Mesothelial cell of epicardium (in vitro differentiated cells): Measurements from ENCODE around the gene EFCAB5. TPM values are rescaled to one million over a fixed set of nuclear protein-coding genes. Genes with fewer than 3 reads are reported as not detected.
"Not testable (repeated sequence)": the region's sequence is repeated elsewhere in the genome, so short reads cannot be mapped to it uniquely, and the experiment has no call there.

Experiments
- DNase-seq, 2 experiments: peaks; one replicate each; pipeline ENCODE4 v3.0.0; 2021; ENCODE audit warnings: low spot score in 2 of 2; ENCODE audit not compliant: unreplicated experiment in 2 of 2
- H3K27ac Mint-ChIP-seq: 2 replicates; pipeline ENCODE4 v1.8.0; 2021; ENCODE audit warnings: mixed read lengths
- H3K27me3 Mint-ChIP-seq: 2 replicates; pipeline ENCODE4 v1.8.0; 2021; ENCODE audit warnings: low read depth, mixed read lengths
- H3K36me3 Mint-ChIP-seq: 2 replicates; pipeline ENCODE4 v1.8.0; 2021; ENCODE audit warnings: mixed read lengths
- H3K4me1 Mint-ChIP-seq: 2 replicates; pipeline ENCODE4 v1.8.0; 2021; ENCODE audit warnings: mixed read lengths
- H3K4me3 Mint-ChIP-seq: 2 replicates; pipeline ENCODE4 v1.8.0; 2021; ENCODE audit warnings: mild to moderate bottlenecking, moderate library complexity, mixed read lengths
- H3K9me3 Mint-ChIP-seq: 2 replicates; pipeline ENCODE4 v1.8.0; 2021; ENCODE audit warnings: mixed read lengths
- total RNA-seq: library from RNA; stranded (reverse); gene quantifications from 3 replicates; pipeline ENCODE4 v1.2.1, GENCODE V29; 2021
- TF ChIP-seq, protein P1 (sequence below): fragments of 200-600 bp; sonication (generic); IDR thresholded peaks from one replicate; pipeline ENCODE4 v1.5.0; 2021; ENCODE audit warnings: antibody characterized with exemption; ENCODE audit not compliant: unreplicated experiment

EFCAB5 gene
- total RNA-seq, 1 donor from 2014 or later, result 0.58 TPM

GRCh38 chr17:30000755-30001257 lies 59.4 kb downstream of the EFCAB5 start:
- H3K9me3 Mint-ChIP-seq, result peaks cover 14% of the 10 kb centered on the region
- H3K27ac Mint-ChIP-seq, result peak overlapping the region; percentile 2
- H3K27me3 Mint-ChIP-seq, result no peaks in the 10 kb centered on the region
- peaks cover 4% of the 10 kb centered on the region for H3K36me3 Mint-ChIP-seq
- TF ChIP-seq, protein P1, sequence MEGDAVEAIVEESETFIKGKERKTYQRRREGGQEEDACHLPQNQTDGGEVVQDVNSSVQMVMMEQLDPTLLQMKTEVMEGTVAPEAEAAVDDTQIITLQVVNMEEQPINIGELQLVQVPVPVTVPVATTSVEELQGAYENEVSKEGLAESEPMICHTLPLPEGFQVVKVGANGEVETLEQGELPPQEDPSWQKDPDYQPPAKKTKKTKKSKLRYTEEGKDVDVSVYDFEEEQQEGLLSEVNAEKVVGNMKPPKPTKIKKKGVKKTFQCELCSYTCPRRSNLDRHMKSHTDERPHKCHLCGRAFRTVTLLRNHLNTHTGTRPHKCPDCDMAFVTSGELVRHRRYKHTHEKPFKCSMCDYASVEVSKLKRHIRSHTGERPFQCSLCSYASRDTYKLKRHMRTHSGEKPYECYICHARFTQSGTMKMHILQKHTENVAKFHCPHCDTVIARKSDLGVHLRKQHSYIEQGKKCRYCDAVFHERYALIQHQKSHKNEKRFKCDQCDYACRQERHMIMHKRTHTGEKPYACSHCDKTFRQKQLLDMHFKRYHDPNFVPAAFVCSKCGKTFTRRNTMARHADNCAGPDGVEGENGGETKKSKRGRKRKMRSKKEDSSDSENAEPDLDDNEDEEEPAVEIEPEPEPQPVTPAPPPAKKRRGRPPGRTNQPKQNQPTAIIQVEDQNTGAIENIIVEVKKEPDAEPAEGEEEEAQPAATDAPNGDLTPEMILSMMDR, result no peak
- H3K4me3 Mint-ChIP-seq, result no peak overlapping the region
- DNase-seq, result no peak
- H3K4me1 Mint-ChIP-seq, result peaks cover 14% of the 10 kb centered on the region

DNA sequence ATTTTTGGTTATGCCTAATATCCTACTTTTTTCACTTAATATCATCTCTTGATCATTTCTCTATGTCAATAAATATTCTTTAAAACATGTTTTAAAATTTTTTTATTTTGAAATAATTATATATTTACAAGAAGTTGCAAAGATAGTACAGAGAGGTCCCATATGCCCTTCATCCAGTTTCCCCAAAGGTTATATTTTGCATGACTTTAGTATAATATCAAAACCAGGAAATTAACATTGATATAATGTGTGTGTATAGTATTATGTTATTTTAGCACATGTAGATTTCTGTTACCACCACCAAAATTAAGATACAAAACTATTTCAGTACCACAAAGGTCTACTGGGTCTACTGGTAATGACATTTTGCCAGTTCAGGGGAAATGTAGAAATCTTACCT lies 60.7 kb downstream of the EFCAB5 start:
- H3K9me3 Mint-ChIP-seq, result peaks cover 14% of the 10 kb centered on the region
- H3K4me3 Mint-ChIP-seq, result no peak overlapping the region
- no peak for DNase-seq
- H3K27ac Mint-ChIP-seq, result no peak overlapping the region
- no peaks in the 10 kb centered on the region for H3K27me3 Mint-ChIP-seq
- peaks cover 21% of the 10 kb centered on the region for H3K4me1 Mint-ChIP-seq
- TF ChIP-seq, protein P1, result no peak
- peaks cover 4% of the 10 kb centered on the region for H3K36me3 Mint-ChIP-seq

GRCh38 chr17:30005709-30006320 lies 64.4 kb downstream of the EFCAB5 start:
- Mint-ChIP-seq H3K9me3 (peaks cover 21% of the 10 kb centered on the region), H3K27ac (peak overlapping the region; percentile 81), H3K4me1 (peaks cover 23% of the 10 kb centered on the region), H3K4me3 (no peak overlapping the region), H3K27me3 (no peaks in the 10 kb centered on the region), H3K36me3 (peaks cover 4% of the 10 kb centered on the region)
- no peak for DNase-seq
- TF ChIP-seq, protein P1, result no peak

DNA sequence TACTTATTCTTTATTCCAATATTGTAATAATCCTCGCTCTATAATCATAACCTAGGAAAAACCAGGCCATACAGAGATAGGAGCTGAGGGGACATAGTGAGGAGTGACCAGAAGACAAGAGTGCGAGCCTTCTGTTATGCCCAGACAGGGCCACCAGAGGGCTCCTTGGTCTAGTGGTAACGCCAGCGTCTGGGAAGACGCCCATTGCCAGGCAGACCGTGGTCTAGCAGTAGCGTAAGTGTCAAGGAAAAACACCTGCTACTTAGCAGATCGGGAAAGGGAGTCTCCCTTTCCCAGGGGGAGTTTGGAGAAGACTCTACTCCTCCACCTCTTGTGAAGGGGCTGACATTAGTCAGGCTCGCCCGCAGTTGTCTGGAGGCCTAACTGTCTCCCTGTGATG lies 70.5 kb downstream of the EFCAB5 start:
- peaks cover 36% of the 10 kb centered on the region for H3K9me3 Mint-ChIP-seq
- not testable (repeated sequence) for DNase-seq

DNA sequence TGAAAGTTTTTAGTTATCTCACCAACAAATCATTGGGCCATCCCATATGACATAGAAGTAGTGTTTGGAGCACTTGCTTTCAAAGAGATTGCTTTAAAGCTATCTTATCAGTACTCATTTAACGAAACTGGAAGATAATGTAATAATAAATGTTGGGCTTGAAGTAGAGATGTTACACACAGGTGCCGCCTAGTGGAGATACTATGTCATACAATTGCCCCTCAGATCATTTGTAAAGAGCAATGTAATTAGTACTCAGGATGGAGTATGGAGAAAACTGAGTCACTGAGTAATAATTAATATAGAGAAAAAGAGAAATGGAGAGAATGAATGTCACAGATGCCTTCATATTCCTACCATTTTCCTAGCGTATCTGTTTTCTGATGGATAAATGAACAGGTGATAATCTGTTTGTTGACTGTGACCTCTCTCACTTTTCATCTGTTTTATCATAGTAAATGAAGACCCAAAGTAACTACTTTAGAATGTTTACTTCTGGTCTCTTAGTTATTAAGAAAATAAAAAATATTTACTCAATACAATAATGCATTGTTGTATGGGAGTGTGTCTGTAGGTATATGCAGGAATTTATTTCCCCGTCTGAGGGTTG lies 80.4 kb downstream of the EFCAB5 start:
- H3K4me1 Mint-ChIP-seq, result no peaks in the 10 kb centered on the region
- H3K27me3 Mint-ChIP-seq, result peaks cover 7% of the 10 kb centered on the region
- no peaks in the 10 kb centered on the region for H3K9me3 Mint-ChIP-seq
- no peaks in the 10 kb centered on the region for H3K36me3 Mint-ChIP-seq
- no peak for DNase-seq
- no peak overlapping the region for H3K4me3 Mint-ChIP-seq
- no peak overlapping the region for H3K27ac Mint-ChIP-seq
- TF ChIP-seq, protein P1, result peak; percentile 86

More for the DNA sequence above, 70.5 kb downstream of the EFCAB5 start:
- H3K27me3 Mint-ChIP-seq, H3K4me3 Mint-ChIP-seq, H3K4me1 Mint-ChIP-seq, H3K27ac Mint-ChIP-seq, H3K36me3 Mint-ChIP-seq: not testable (repeated sequence)

DNA sequence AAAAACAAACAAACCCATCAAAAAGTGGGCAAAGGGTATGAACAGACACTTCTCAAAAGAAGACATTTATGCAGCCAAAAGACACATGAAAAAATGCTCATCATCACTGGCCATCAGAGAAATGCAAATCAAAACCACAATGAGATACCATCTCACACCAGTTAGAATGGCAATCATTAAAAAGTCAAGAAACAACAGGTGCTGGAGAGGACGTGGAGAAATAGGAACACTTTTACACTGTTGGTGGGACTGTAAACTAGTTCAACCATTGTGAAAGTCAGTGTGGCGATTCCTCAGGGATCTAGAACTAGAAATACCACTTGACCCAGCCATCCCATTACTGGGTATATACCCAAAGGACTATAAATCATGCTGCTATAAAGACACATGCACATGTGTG lies 83.9 kb downstream of the EFCAB5 start:
- not testable (repeated sequence) for H3K27me3 Mint-ChIP-seq, H3K27ac Mint-ChIP-seq, H3K36me3 Mint-ChIP-seq, H3K9me3 Mint-ChIP-seq, H3K4me1 Mint-ChIP-seq, DNase-seq, H3K4me3 Mint-ChIP-seq
